Body of pancreas (tissue), 4 donors: Measurements from ENCODE around the gene SLC24A4. TPM values are rescaled to one million over a fixed set of nuclear protein-coding genes. Genes with fewer than 3 reads are reported as not detected.

Experiments used
- ATAC-seq: fragments of 150-250 bp; one replicate; pipeline ENCODE4 v1.9.1; 2016
- DNase-seq, 4 donors: peaks; one replicate each; pipeline ENCODE4 v3.0.0-alpha.2; 2019
- H3K27ac ChIP-seq, 4 donors: fragments of 200-600 bp; sonication (generic); 1 replicate in 3 of 4; 2 replicates in 1 of 4; pipeline versions ENCODE4 v1.5.1 to v1.6.1; 2016 to 2019; ENCODE audit warnings: mild to moderate bottlenecking in 1 of 4, mixed read lengths in 1 of 4, moderate library complexity in 1 of 4
- H3K27me3 ChIP-seq, 2 donors: fragments of 200-600 bp; sonication (generic); one replicate each; pipeline ENCODE4 v1.6.0; 2016; ENCODE audit warnings: mild to moderate bottlenecking in 1 of 2
- H3K36me3 ChIP-seq, 2 donors: fragments of 200-600 bp; sonication (generic); replicated peaks in 1 of 2; 2 replicates each; pipeline ENCODE4 v1.5.1; 2016; ENCODE audit warnings: low read depth in 2 of 2; ENCODE audit not compliant: insufficient read depth in 1 of 2
- H3K4me1 ChIP-seq: fragments of 200-600 bp; sonication (generic); one replicate; pipeline ENCODE4 v1.6.0; 2016
- H3K4me3 ChIP-seq, 2 donors: fragments of 200-600 bp; sonication (generic); 1 replicate in 1 of 2; 2 replicates in 1 of 2; pipeline ENCODE4 v1.5.1; 2016 to 2019
- H3K9me3 ChIP-seq, 3 donors: fragments of 200-600 bp; sonication (generic); 1 replicate in 2 of 3; 2 replicates in 1 of 3; pipeline ENCODE4 v1.5.1; 2016
- POLR2A ChIP-seq, 3 donors: fragments of 450-650 bp; IDR thresholded peaks; one replicate each; pipeline ENCODE4 v1.6.1; 2016; ENCODE audit warnings: antibody characterized with exemption in 3 of 3, mild to moderate bottlenecking in 2 of 3
- WGBS, 2 donors: methylation state at CpG; one replicate each; pipeline ENCODE4 v1.1.5; 2017; 5-methylcytosine and 5-hydroxymethylcytosine counted together
- intact Hi-C: fragments of 100-400 bp; cut with DNase I; formaldehyde crosslinking; loops from one replicate; pipeline ENCODE4 v1.15.1; 2023
- total RNA-seq, 2 donors: library from RNA; depleted of rRNA; stranded (reverse); fragments of >200 nt; gene quantifications; one replicate each; pipeline ENCODE4 v1.1.0, GENCODE V29; 2016
- TF ChIP-seq, protein P1 (sequence below), 7 experiments: fragments of 450-650 bp in 4 of 7; fragments of 200-600 bp in 3 of 7; sonication (generic) in 3 of 7; IDR thresholded peaks; one replicate each; pipeline ENCODE4 v1.5.1; 2016 to 2019; ENCODE audit warnings: antibody characterized with exemption in 7 of 7

SLC24A4 gene
- total RNA-seq, 2 donors from 2014 or later: 0.26 TPM; not detected in 1

DNA sequence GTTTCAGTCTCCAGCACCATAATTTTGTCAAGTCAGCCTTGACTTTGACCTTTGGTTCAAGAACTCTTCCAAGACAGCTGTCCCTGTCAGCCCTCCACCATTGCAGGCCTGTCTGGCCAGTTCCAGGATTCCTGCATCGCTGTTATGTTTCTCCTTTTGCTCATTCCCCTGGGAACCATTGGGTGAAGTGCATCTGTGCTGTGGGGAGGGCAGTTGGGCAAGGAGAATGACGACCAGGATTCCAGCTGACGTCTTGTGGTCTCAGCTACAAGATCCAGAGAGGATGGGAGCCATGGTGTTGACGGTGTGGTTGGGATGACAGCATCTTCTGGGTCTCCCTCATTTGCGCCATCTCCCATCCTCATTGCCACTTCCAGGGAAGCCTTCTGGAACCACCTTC is 45.9 kb upstream of the SLC24A4 start:
- Histone ChIP-seq H3K36me3 (no peaks in the 10 kb centered on the region), H3K9me3 (no peaks in the 10 kb centered on the region), H3K27ac (no peak overlapping the region), H3K4me1 (no peaks in the 10 kb centered on the region), H3K4me3 (no peak overlapping the region), H3K27me3 (peaks cover 0 to 4% of the 10 kb centered on the region in 2 donors)
- ATAC-seq (no peak), DNase-seq (no peak)
- intact Hi-C loops: no loop called here
- no peak for TF ChIP-seq POLR2A (IDR thresholded peaks at IDR 0.05)
- TF ChIP-seq, protein P1, sequence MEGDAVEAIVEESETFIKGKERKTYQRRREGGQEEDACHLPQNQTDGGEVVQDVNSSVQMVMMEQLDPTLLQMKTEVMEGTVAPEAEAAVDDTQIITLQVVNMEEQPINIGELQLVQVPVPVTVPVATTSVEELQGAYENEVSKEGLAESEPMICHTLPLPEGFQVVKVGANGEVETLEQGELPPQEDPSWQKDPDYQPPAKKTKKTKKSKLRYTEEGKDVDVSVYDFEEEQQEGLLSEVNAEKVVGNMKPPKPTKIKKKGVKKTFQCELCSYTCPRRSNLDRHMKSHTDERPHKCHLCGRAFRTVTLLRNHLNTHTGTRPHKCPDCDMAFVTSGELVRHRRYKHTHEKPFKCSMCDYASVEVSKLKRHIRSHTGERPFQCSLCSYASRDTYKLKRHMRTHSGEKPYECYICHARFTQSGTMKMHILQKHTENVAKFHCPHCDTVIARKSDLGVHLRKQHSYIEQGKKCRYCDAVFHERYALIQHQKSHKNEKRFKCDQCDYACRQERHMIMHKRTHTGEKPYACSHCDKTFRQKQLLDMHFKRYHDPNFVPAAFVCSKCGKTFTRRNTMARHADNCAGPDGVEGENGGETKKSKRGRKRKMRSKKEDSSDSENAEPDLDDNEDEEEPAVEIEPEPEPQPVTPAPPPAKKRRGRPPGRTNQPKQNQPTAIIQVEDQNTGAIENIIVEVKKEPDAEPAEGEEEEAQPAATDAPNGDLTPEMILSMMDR (IDR thresholded peaks at IDR 0.05): no peak
- 67 to 71% methylated on average over 4 to 5 of the region's 5 CpGs for WGBS, 2 donors

DNA sequence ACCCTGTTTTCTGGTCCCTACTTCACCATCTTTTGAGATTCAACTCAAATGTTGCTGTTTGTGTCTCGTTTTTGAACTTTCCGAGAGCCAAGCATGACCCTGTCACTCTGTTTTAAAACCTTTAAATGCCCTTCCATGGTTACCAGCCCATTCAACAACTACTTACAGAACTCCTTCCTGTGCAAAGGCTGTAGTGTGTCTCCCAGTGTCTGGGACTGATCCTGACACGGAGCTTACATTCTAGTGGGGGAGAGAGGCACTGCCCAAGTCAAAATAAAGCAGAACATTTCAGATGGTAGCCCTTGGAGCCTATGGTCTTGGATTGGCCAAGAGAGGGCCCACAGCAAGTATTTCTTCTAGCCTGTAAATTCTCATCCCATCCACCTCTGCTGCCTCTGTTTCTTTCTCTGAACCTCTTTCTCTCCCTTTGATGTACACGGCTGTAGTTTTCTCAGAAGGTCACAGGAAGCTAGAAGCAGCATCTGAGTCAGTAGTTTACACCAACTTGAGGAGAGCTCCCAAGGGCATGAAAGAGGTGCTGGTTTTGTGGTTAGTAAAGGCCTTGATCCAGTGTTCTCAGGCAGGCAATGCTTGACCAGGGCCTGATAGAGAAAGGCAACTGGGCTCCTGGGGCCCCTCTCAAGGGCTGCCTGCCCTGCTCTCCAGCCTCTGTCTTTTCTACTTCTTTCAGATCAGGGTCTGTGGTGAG is 42.3 kb upstream of the SLC24A4 start:
- intact Hi-C loops: no loop called here
- H3K9me3 ChIP-seq: no peaks in the 10 kb centered on the region
- no peaks in the 10 kb centered on the region for H3K4me1 ChIP-seq
- TF ChIP-seq, protein P1 (IDR thresholded peaks at IDR 0.05): no peak
- TF ChIP-seq POLR2A (IDR thresholded peaks at IDR 0.05): no peak
- no peaks in the 10 kb centered on the region for H3K27me3 ChIP-seq
- H3K4me3 ChIP-seq: no peak overlapping the region
- WGBS, 2 donors: 51 to 63% methylated on average over 4 of the region's 4 CpGs
- H3K27ac ChIP-seq: no peak overlapping the region
- ATAC-seq (no peak), DNase-seq (no peak)
- H3K36me3 ChIP-seq: no peaks in the 10 kb centered on the region

DNA sequence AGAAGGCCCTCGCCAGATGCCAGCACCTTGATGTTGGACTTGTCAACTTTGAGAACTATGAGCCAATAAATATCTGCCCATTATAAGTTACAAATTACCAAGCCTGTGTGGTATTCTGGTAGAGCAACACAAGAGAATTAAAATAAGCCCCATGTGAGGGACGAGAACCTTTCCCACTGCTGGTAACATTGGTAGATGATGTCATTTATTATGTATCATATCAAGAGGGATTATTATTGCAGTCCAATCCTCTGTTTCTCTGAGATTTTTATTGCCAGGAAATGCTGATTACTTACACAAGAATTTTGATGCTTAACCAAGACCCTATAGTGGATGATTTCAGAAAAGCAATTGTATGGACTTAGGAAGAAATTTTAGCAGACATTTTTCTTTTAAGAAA is 40.3 kb upstream of the SLC24A4 start:
- H3K4me1 ChIP-seq: no peaks in the 10 kb centered on the region
- WGBS, 2 donors: 64 to 80% methylated on average over 2 of the region's 2 CpGs
- H3K36me3 ChIP-seq: no peaks in the 10 kb centered on the region
- no peaks in the 10 kb centered on the region for H3K27me3 ChIP-seq
- no peak for DNase-seq
- ATAC-seq: no peak
- intact Hi-C loops: no loop called here
- H3K9me3 ChIP-seq: no peaks in the 10 kb centered on the region
- H3K27ac ChIP-seq: no peak overlapping the region
- TF ChIP-seq POLR2A (IDR thresholded peaks at IDR 0.05): no peak
- TF ChIP-seq, protein P1 (IDR thresholded peaks at IDR 0.05): no peak
- H3K4me3 ChIP-seq: no peak overlapping the region

DNA sequence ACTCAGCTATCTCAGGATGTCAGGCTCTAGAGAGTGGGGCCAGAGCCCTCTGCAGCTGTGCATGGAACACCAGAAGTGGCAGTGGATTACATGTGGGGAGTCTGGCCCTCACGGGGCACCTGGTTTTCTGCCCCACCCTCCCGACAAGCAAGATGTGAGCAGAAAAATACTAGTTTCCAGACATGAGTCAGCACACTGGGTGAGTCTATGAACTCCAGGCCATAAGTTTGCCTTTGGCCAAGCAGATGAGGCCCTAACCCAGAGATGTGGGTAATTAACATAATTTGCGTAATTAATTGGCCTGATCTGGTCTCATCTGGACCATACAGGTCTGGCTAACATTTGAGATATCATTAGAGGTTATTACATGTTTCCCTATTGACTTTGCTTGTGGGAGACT is 37.7 kb upstream of the SLC24A4 start:
- Histone ChIP-seq H3K9me3 (no peaks in the 10 kb centered on the region), H3K4me3 (no peak overlapping the region), H3K27ac (no peak overlapping the region), H3K36me3 (no peaks in the 10 kb centered on the region), H3K4me1 (no peaks in the 10 kb centered on the region), H3K27me3 (no peaks in the 10 kb centered on the region)
- intact Hi-C loops: no loop called here
- WGBS, 2 donors: 70 to 94% methylated on average over 1 to 3 of the region's 3 CpGs
- ATAC-seq: no peak
- no peak for DNase-seq
- TF ChIP-seq, protein P1 (IDR thresholded peaks at IDR 0.05): no peak
- TF ChIP-seq POLR2A (IDR thresholded peaks at IDR 0.05): no peak

DNA sequence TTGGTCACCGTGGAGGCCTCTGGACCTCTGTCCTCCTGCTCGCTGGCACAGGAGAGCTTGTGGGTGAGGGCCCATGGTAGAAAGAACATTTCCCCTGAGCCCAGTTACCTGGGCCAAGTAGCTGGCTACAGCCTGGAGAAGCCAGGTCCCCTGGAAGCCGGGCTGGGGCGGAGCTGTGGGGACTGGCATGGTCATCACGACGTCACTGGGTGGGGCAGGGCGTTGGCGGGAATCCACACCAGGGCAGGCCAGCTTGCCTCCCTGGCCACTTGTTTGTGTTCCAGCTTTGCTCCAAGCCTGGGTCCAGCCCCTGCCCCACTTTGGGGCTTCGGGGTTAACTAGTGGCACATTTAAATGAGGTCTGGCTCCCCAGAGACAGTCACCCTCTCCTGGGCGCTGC is 35.0 kb upstream of the SLC24A4 start:
- Histone ChIP-seq H3K9me3 (no peaks in the 10 kb centered on the region), H3K36me3 (no peaks in the 10 kb centered on the region), H3K27me3 (no peaks in the 10 kb centered on the region), H3K4me3 (no peak overlapping the region), H3K27ac (no peak overlapping the region), H3K4me1 (no peaks in the 10 kb centered on the region)
- intact Hi-C loops: no loop called here
- WGBS, 2 donors: 64 to 76% methylated on average over 3 to 9 of the region's 10 CpGs
- DNase-seq (no peak), ATAC-seq (no peak)
- no peak for TF ChIP-seq POLR2A (IDR thresholded peaks at IDR 0.05)
- TF ChIP-seq, protein P1 (IDR thresholded peaks at IDR 0.05): no peak
